ENCODE data around the gene PCNA.

DNA sequence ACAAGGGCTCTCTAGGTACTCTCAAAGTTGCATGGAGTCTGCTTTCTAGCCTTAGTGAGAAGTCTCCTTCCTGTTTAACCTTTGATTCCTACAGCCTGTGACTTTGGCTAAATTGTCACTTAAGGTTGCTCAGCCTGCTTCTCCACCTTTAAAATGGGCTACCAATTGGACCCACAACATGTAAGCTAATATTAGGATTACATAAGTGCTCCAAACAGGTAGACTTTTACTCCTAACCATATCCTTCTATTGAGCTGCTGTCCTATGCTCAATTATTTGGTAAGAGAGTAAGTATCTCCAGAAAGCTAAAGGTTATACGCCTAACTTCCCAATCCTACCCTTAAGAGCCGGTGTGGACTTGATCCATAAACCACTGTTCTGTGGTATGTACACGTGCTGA lies 2.9 kb downstream of the PCNA start:
- TF ChIP-seq POLR2AphosphoS5 (IDR thresholded peaks at IDR 0.05; ENCODE audit: low read depth, low read length) (no peak), POLR2A (IDR thresholded peaks at IDR 0.05; ENCODE audit: low read depth, low read length) (no peak), TAF1 (IDR thresholded peaks at IDR 0.05; ENCODE audit: borderline replicate concordance, low read depth, low read length) (no peak)
